Activated CD4-positive, alpha-beta T cell treated with anti-CD3 and anti-CD28 coated beads, Interleukin-2, amount 10 ng/mL, durations not matched to agents 7 days and 5 days (primary cell): ENCODE results near the gene PHF13. TPM values are rescaled to one million over a fixed set of nuclear protein-coding genes. Genes with fewer than 3 reads are reported as not detected.
A peak's percentile ranks its signal among the peaks of the same experiment; 100 is the strongest.
"Not testable (repeated sequence)": the region's sequence is repeated elsewhere in the genome, so short reads cannot be mapped to it uniquely, and the experiment has no call there.

Experiments
- CTCF ChIA-PET: fragments of 350-600 bp; sonication (Branson Sonifier 250); formaldehyde crosslinking; loops from one replicate; lab custom pipeline; 2021; ENCODE audit warnings: antibody characterized with exemption; lab: Charles Lee
- POLR2A ChIA-PET: fragments of 350-600 bp; sonication (Branson Sonifier 250); formaldehyde crosslinking; loops from one replicate; lab custom pipeline; 2021; ENCODE audit warnings: antibody characterized with exemption; lab: Charles Lee
- DNase-seq: peaks from one replicate; pipeline ENCODE4 v3.0.0-alpha.2; 2020
- H3K27ac Mint-ChIP-seq: one replicate; pipeline ENCODE4 v1.8.0; 2021; ENCODE audit warnings: mild to moderate bottlenecking, moderate library complexity, mixed read lengths
- H3K27me3 Mint-ChIP-seq: one replicate; pipeline ENCODE4 v1.8.0; 2021; ENCODE audit warnings: mixed read lengths
- H3K36me3 Mint-ChIP-seq: one replicate; pipeline ENCODE4 v1.8.0; 2021; ENCODE audit warnings: low read depth, mixed read lengths
- H3K4me1 Mint-ChIP-seq: one replicate; pipeline ENCODE4 v1.8.0; 2021; ENCODE audit warnings: mixed read lengths
- H3K4me3 Mint-ChIP-seq: one replicate; pipeline ENCODE4 v1.8.0; 2021; ENCODE audit warnings: mild to moderate bottlenecking, moderate library complexity, mixed read lengths
- H3K9me3 Mint-ChIP-seq: one replicate; pipeline ENCODE4 v1.8.0; 2021; ENCODE audit warnings: mixed read lengths
- total RNA-seq, 2 experiments: library from RNA; stranded (reverse); gene quantifications; one replicate each; pipeline ENCODE4 v1.2.3, GENCODE V29; 2021

Gene PHF13
- total RNA-seq, 2 experiments from 2014 or later, result 12.4 to 12.5 TPM

DNA sequence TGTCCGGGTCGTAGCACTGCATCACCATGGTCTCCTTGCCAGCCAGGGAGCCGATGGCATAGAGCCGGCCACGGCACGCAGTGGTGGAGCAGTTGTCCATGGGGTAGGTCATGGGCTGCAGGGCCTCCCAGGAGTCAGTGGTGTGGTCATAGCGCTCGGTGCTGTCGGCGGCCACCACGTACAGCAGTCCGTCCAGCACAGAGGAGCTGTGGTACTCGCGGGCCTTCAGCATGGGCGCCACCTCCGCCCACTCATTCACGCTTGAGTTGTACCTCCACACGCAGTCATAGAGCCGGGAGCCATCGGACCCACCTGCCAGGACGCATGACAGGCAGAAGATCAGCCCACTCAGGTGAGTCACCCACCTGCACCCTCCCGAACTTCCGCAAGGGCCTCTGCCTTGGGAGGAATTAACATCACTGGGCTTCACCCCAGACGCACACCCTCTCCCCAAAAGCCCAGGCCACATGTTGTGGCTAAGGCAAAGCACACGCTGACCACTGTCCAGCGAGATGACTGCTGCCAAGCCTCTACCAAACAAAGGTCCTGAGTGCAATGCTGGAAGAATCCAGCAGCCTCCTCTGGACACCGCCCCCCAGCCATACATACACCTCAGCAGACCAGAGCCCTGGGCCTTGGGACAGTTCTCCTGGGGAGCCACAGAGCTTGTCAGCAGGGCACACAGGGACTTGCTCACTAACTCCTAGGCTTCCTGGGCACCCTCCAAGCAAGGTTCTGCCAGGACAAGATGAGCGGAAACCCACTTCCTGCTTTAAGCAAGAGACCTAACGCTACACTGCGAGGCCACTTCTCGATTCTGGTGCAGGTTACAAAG, 14.2 kb upstream of the PHF13 start:
- POLR2A ChIA-PET, result no interaction called here

DNA sequence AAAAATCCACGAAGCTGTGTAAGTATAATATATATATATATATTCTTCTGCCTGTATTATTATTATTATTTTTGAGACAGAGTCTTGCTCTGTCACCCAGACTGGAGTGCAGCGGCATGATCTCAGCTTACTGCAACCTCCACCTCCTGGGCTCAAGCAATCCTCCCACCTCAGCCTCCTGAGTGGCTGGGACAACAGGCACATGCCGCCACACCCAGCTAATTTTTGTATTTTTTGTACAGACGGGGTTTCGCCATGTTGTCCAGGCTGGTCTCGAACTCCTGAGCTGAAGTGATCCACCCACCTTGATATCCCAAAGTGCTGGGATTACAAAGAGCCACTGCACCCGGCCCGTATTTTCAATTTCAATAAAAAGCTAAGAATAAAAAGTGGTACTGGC, 13.5 kb upstream of the PHF13 start:
- Mint-ChIP-seq H3K36me3 (peaks cover 33% of the 10 kb centered on the region), H3K4me1 (peaks cover 42% of the 10 kb centered on the region), H3K27ac (peak overlapping the region; percentile 91), H3K4me3 (peak overlapping the region; percentile 86)
- H3K27me3 Mint-ChIP-seq, DNase-seq, H3K9me3 Mint-ChIP-seq, POLR2A ChIA-PET: not testable (repeated sequence)
- CTCF ChIA-PET, result interaction anchor here (0.6 to 3.5 kb wide), 8 partner anchors 8 to 401 kb away, joined by 3 to 13 read pairs (median 3); partner anchors contain the start of genes NOL9 and RPL22

More for the DNA sequence above, 14.2 kb upstream of the PHF13 start:
- peaks cover 36% of the 10 kb centered on the region for H3K36me3 Mint-ChIP-seq
- H3K4me3 Mint-ChIP-seq, result peak overlapping the region; percentile 86
- H3K27me3 Mint-ChIP-seq, result no peaks in the 10 kb centered on the region
- no peaks in the 10 kb centered on the region for H3K9me3 Mint-ChIP-seq
- peaks cover 42% of the 10 kb centered on the region for H3K4me1 Mint-ChIP-seq
- CTCF ChIA-PET, result interaction anchor here (0.7 to 1.6 kb wide), 7 partner anchors 9 to 110 kb away, joined by 3 to 4 read pairs (median 3); partner anchors contain the start of gene NOL9
- peak overlapping the region; percentile 91 for H3K27ac Mint-ChIP-seq
- DNase-seq, result peak; percentile 71

DNA sequence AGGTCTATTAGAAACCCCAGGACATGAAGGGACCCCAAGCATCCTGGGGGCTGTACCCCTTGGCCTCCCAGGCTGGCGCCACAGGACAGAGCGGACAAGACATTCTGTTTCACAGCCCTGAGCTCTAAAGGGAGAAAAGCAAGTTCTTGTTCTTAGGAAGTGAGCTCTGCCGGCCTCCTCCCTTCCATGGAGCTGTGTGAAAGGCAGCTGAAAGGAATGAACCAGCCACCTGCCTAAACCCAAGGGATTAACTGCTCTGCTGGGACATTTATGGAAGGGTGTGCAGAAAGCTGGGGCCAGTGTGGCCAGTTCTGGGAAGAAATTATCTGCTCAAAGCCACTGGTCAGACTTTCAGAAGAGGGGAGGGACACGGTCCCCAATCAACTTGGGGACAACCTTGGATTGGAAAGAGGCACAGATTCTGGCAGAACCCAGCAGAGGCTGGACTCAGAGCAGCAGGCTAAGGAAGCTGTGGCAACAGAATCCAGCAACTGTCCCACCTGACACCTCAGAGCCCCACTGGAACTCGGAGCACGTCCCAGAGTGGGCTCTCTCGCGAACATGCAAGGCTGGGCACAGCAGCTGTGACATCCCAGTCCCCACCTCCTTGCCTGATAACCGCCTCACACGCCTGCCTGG, 13.0 kb upstream of the PHF13 start:
- DNase-seq, result no peak
- Mint-ChIP-seq H3K4me1 (peaks cover 41% of the 10 kb centered on the region), H3K36me3 (peaks cover 29% of the 10 kb centered on the region), H3K27ac (peak overlapping the region; percentile 91), H3K27me3 (no peaks in the 10 kb centered on the region), H3K9me3 (no peaks in the 10 kb centered on the region), H3K4me3 (peak overlapping the region; percentile 86)
- ChIA-PET POLR2A (no interaction called here), CTCF (interaction anchor here (0.6 to 3.5 kb wide), 7 partner anchors 9 to 401 kb away, joined by 3 to 13 read pairs (median 3); partner anchors contain the start of gene RPL22)

DNA sequence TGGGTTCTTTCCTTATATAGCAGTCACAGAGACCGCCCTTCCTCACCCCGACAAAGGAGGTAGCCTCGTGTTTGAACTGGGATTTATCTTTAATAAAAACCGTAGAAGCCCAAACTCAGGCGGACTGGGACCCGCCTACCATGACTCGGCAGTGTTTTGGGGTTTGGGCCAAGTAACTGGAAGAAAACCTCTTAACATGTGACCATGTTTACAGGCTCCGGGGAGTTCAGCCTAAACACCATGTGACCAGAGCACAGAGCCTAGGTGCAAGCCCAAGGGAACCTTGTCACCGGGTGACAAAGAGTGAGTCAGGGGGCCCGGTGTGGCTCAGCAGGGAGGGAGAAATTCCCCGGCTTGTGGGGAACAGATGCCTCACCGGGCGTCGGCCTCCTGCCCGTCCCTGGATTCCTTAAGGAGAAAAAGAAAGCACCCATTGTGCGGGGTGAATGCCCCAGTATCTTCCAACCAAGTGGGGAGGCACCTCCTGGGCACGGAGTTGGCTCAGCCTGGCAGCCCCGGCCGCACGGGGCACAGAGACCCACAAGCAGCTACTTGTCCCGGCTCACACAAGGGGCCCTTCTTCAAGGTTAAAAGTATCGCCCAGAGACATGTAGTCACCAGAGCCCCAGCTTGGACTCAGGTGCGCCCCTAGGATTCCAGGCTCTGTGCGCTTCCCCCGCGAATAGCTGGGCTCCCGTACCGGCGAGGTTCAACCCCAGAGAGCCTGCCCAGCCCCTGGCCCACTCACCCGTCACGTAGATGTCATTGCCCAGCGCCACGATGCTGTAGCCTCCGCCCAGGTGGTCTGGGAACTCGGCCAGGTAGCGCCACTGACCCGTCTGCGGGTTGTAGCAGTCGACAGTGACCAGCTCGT, 12.2 kb upstream of the PHF13 start:
- Mint-ChIP-seq H3K27ac (peak overlapping the region; percentile 91), H3K36me3 (peaks cover 21% of the 10 kb centered on the region), H3K4me1 (peaks cover 38% of the 10 kb centered on the region), H3K4me3 (peak overlapping the region; percentile 86), H3K27me3 (no peaks in the 10 kb centered on the region), H3K9me3 (no peaks in the 10 kb centered on the region)
- ChIA-PET CTCF (interaction anchor here (0.7 to 3.5 kb wide), 12 partner anchors 9 to 402 kb away, joined by 3 to 13 read pairs (median 3); partner anchors contain the start of genes NOL9, RPL22 and TAS1R1), POLR2A (interaction anchor here (0.6 kb wide), 1 partner anchor 365 kb away, joined by 3 read pairs; the partner anchor contains the start of gene ICMT)
- peak; percentile 78 for DNase-seq

DNA sequence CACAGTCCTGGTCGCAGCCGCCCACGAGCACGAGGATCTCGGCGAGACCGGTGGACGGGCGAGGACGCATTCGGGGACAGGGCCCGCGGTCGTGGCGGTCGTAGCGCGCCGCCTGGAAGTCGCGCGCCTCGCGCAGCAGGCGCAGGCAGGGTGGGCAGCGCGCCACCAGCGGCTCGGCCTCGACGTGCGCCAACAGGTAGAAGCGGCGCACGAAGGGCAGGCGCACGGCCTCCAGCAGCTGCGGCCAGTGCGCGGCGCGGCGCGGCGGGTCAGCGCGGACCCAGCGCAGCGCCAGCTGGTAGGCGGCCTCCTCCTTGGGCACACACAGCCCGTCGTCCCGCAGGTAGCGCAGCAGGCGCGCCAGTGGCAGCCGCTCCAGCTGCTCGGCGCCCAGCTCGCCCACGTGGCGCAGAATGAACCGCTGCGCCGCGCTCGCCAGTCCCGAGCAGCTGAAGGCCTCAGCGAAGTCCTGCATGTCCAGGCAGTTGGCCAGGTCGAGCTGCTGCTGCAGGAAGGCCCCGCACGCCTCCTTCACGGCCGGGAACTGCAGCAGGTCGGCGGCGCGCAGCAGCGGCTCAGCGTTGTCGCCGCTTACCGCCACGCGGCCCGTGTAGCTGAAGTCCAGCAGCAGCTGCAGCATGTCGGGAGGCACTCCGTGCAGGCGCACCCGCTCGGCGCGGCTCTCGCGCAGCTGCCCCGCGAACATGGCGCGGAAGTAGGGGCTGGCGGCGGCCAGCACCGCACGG, 11.4 kb upstream of the PHF13 start:
- H3K27ac Mint-ChIP-seq, result peak overlapping the region; percentile 91
- H3K4me1 Mint-ChIP-seq, result peaks cover 35% of the 10 kb centered on the region
- no peaks in the 10 kb centered on the region for H3K27me3 Mint-ChIP-seq
- CTCF ChIA-PET, result interaction anchor here (0.8 to 3.5 kb wide), 10 partner anchors 9 to 113 kb away, joined by 3 to 13 read pairs (median 4); partner anchors contain the start of genes NOL9 and TAS1R1
- POLR2A ChIA-PET, result interaction anchor here (0.6 kb wide), 1 partner anchor 366 kb away, joined by 3 read pairs; the partner anchor contains the start of gene ICMT
- H3K36me3 Mint-ChIP-seq, result peaks cover 18% of the 10 kb centered on the region
- no peaks in the 10 kb centered on the region for H3K9me3 Mint-ChIP-seq
- H3K4me3 Mint-ChIP-seq, result peak overlapping the region; percentile 86
- peak; percentile 18 for DNase-seq

DNA sequence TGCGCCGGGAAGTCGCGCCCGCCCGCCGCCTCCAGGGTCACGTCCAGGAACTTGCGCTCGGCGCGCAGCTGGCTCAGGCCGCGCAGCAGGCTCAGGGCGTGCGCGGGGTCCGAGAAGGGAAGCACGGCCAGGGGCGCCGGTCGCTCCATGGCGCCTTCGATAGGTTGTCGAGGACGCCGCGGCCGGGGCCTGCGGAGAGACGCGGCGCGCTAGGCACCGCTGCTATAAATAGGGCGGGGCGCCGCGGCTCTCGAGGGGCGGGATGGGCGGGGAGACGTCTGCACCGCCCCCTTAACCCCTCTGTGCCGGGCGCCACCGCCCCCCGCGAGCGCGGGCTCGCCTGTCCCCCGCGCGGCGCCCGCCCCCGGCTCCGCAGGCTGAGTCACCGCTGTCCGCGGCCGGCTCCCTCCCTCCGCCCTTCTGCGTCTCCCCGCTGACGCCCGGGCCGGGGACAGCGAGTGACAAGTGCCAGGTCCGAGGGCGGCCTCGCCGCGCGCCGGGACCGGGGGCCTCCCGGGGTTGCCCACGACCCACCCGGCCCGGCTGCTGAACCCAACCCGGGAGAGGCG, 10.8 kb upstream of the PHF13 start, which contains the start of gene KLHL21:
TSS of gene KLHL21 (minus strand) at position 201 of the 569 bp plus-strand sequence. CDS start at position 149, 52 bp downstream.
- Mint-ChIP-seq H3K4me1 (peaks cover 33% of the 10 kb centered on the region), H3K27ac (peak within 1 kb of the TSS; percentile 98), H3K9me3 (no peaks in the 10 kb centered on the region), H3K36me3 (peaks cover 15% of the 10 kb centered on the region), H3K27me3 (no peaks in the 10 kb centered on the region), H3K4me3 (peak within 1 kb of the TSS; percentile 86)
- POLR2A ChIA-PET, result no interaction called here
- CTCF ChIA-PET, result interaction anchor here (0.8 to 3.5 kb wide), 8 partner anchors 10 to 114 kb away, joined by 3 to 13 read pairs (median 4); partner anchors contain the start of genes NOL9 and TAS1R1
- DNase-seq, result peak; percentile 76

DNA sequence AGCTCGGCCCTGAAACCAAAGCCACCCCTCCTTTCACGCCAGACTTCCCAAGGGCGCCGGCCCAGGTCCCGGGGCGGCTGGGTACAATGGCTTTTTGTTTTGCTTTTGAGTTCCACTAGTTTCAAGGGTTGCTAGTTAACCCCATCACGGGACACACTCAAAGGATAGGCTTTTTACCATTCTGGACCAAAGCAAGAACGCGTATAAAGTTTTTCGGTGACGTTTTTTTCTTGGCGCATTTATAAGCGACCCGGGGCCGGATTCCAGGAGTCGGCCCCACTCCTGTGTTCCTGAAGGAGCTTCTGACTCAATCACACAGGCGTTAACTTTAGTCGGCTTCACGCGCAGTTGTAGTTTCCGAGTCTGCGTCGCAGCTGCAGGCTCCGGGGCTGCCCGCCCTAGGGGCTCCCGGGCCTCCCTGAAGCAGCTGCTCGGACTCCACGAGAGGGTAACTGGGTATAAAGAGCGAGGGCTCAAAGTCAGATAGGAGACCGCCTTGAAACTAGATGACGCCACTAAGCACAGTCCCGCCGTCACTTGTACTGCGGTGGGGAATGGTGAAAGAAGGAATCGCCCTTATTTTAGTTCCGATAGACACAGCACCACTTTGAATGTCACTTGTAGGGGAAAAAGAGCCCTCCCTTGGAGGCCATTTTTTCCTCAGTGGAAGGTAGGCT, 10.2 kb upstream of the PHF13 start:
- H3K4me1 Mint-ChIP-seq, result peaks cover 30% of the 10 kb centered on the region
- peak overlapping the region; percentile 98 for H3K27ac Mint-ChIP-seq
- ChIA-PET CTCF (interaction anchor here (1.1 to 3.5 kb wide), 5 partner anchors 9 to 50 kb away, joined by 4 to 13 read pairs (median 9); partner anchors contain the start of genes NOL9 and TAS1R1), POLR2A (interaction anchor here (0.6 to 0.7 kb wide), 2 partner anchors 20 to 394 kb away, joined by 3 read pairs; no protein-coding TSS in a partner anchor)
- peaks cover 11% of the 10 kb centered on the region for H3K36me3 Mint-ChIP-seq
- peak; percentile 67 for DNase-seq
- H3K9me3 Mint-ChIP-seq, result no peaks in the 10 kb centered on the region
- H3K27me3 Mint-ChIP-seq, result no peaks in the 10 kb centered on the region
- peak overlapping the region; percentile 77 for H3K4me3 Mint-ChIP-seq

DNA sequence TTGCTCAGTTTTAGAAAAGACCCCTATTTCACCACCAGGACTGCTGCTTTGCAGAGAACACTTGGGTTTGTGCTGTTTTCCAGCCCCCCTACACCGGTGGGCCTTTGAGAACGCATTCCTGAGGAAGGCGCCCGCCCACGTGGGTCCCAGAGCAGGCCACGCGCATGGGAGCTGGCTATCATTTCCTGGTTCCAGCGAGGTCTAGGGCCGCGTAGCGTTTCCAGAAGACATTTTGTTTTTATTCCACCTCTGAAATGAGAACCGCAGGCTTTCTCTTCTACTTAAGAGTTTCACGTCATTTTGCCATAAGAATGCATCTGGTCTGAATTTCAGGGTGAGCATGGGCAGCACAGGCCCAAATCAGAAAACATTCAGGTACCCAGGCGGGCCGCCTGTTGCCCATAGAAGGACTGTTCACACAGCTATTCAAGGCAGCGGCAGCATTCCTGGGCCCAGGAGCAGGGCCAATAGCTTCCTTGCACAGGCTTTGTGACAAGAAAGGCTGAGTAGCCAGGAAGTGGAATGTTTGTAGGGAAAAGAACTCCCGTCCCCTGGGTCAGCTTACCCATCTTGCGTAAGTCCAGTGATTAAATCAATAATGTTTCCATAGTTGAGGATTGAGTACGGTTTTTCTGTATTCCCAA, 9.5 kb upstream of the PHF13 start:
- POLR2A ChIA-PET, result interaction anchor here (0.6 kb wide), 1 partner anchor 394 kb away, joined by 3 read pairs; no protein-coding TSS in a partner anchor
- CTCF ChIA-PET, result interaction anchor here (1.0 to 2.8 kb wide), 4 partner anchors 8 to 50 kb away, joined by 3 to 10 read pairs (median 6); partner anchors contain the start of genes NOL9 and TAS1R1
- H3K36me3 Mint-ChIP-seq, result peaks cover 11% of the 10 kb centered on the region
- H3K4me3 Mint-ChIP-seq, result peak overlapping the region; percentile 77
- peak overlapping the region; percentile 98 for H3K27ac Mint-ChIP-seq
- DNase-seq, result peak; percentile 28
- peaks cover 26% of the 10 kb centered on the region for H3K4me1 Mint-ChIP-seq
- no peaks in the 10 kb centered on the region for H3K27me3 Mint-ChIP-seq
- no peaks in the 10 kb centered on the region for H3K9me3 Mint-ChIP-seq

DNA sequence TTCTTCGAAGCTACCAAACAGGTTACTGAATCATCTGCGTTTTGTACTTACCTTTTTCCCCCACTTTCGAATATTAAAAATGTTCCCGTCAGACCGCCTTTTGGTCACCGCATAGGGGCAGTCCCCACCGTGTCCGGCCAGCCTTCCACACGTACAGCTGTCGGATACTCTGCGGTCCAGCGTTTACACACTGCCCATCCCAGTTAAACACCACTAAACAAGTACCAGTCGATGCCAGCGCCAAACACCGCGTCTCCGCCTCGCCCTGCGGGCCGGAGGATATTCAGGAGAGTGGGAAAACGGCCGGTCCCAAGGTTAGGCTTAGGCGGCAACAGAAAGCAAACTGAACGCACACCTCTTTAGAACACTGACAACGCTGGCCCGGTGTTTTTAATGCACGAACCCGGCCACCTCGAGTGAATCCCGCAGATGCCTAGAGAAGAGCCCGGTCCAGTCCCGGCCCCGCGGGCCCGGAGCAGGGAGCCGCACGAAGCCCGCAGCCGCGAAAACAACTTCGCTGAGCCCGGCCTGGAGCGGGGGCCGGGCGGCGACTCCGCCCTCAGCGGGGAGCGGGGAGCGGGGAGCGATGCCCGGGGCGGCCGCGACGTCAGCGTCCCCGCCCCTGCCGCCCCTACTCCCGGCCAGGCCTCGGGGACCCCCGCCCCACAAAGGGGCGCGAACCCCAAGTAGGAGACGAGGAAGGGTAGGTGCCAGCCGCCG, 730 bp upstream of the PHF13 start:
- H3K27me3 Mint-ChIP-seq, result peaks cover 7% of the 10 kb centered on the region
- H3K36me3 Mint-ChIP-seq, result peaks cover 8% of the 10 kb centered on the region
- H3K27ac Mint-ChIP-seq, result peak overlapping the region; percentile 90
- no peak for DNase-seq
- POLR2A ChIA-PET, result interaction anchor here (0.6 kb wide), 1 partner anchor 146 kb away, joined by 3 read pairs; no protein-coding TSS in a partner anchor
- peak overlapping the region; percentile 92 for H3K4me3 Mint-ChIP-seq
- H3K9me3 Mint-ChIP-seq, result no peaks in the 10 kb centered on the region
- peaks cover 26% of the 10 kb centered on the region for H3K4me1 Mint-ChIP-seq
- CTCF ChIA-PET, result interaction anchor here (0.7 to 2.2 kb wide), 2 partner anchors 9 to 10 kb away, joined by 3 to 10 read pairs; partner anchors contain the start of gene KLHL21
